ENCODE measurements around the gene ZNF311. TPM values are rescaled to one million over a fixed set of nuclear protein-coding genes. Genes with fewer than 3 reads are reported as not detected.

ZNF311 gene
- total RNA-seq, 1 experiment from 2014 or later: 0.39 TPM

DNA sequence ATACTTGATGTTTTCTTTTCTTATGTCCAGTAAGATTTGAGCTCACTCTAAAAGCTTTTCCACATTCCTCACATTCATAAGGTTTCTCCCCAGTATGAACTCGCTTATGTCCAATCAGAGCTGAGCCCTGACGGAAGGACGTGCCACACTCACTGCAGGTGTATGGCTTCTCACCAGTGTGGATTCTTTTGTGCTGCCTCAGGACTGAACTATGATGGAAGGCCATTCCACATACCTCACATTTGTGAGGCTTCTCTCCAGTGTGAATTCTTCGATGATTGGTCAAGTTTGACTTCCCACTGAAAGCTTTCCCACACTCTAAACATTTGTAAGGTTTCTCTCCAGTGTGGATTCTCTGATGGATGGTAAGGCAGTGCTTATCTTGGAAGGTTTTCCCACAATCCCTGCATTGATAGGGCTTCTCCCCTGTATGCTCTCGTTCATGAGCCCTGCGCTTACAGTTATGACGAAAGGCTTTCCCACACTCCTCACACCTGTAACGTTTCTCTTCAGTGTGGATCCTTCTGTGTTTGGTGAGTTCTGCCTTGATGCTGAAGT lies 9.9 kb downstream of the ZNF311 start:
- H3K27ac ChIP-seq (ENCODE audit: low read length): no peak overlapping the region
- H3K27me3 ChIP-seq (ENCODE audit: control insufficient read depth, insufficient read depth, low read length): no peaks in the 10 kb centered on the region
- intact Hi-C loops (cut with micrococcal nuclease; ENCODE audit: unreplicated experiment): no loop called here
- ChIA-PET POLR2A (no interaction called here), CTCF (no interaction called here)
- no peaks in the 10 kb centered on the region; the same call in 1 of the 2 replicates for H3K9me3 ChIP-seq (ENCODE audit: control insufficient read depth, insufficient read depth, low read depth, low read length)
- no peak overlapping the region for H3K4me3 ChIP-seq (ENCODE audit: low read depth in 2 of 2, low read length in 2 of 2)
- H3K4me1 ChIP-seq (ENCODE audit: control insufficient read depth, insufficient read depth, low read length): no peaks in the 10 kb centered on the region
- BruUV-seq (replicated peaks): no TSS peak
- H3K36me3 ChIP-seq (ENCODE audit: control insufficient read depth, insufficient read depth, low read length): no peaks in the 10 kb centered on the region
- DNase-seq (ENCODE audit: low read depth, low spot score) (no peak), ATAC-seq (no peak)
- no peak for TF ChIP-seq CTCF (IDR thresholded peaks at IDR 0.05)
- no peak for TF ChIP-seq TCF7L2 (IDR thresholded peaks at IDR 0.05; ENCODE audit: low read depth, low read length)
- no peak for TF ChIP-seq REST (IDR thresholded peaks at IDR 0.05; ENCODE audit: insufficient read depth in 1 of 2, low read depth in 2 of 2, low read length in 1 of 2)
- no peak for TF ChIP-seq POLR2AphosphoS5 (IDR thresholded peaks at IDR 0.05; ENCODE audit: low read depth, low read length)
- TF ChIP-seq SIN3A (IDR thresholded peaks at IDR 0.05; ENCODE audit: borderline replicate concordance, insufficient read depth, low read depth, low read length): no peak
- in situ Hi-C loops (cut with HindIII; ENCODE audit: low pct_unique_long_range_greater_than_20kb, low sequenced_read_pairs): no loop called here

DNA sequence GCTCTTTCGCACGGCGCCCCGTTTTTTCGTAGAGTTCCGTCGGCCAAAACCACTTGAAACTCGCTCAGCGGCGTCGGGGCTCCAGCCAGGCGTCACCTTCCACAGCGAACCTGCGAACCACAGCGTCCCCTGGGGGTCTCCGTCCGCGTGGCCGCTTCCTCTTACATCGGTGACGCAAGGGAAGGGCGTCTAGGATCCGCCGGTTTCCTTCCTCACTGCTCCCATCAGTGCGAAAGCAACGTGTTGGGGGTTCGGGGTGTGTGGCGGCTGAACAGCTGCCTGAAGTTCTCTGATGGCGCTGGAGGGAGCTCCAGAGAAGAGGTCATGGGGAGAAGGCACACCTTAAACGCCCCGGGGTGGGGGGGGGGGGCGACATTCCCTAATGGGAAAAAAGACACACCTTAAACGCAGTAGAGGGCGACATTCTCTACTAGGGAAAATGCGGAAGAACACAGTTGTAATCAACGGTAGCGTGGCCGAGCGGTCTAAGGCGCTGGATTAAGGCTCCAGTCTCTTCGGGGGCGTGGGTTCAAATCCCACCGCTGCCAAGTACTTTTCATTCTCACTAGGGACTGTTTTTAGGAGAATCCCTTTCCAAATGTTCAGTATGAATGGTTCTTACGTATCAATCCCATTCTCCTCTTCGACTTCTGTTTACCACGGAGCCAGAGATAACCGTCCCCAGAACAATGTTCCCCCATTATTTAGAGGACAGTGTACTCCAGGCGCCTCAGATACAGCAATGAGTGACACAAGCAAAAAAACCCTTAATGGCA lies 16.4 kb downstream of the ZNF311 start:
- Histone ChIP-seq H3K4me3 (ENCODE audit: low read depth in 2 of 2, low read length in 2 of 2) (peak overlapping the region; percentile 51 to 76), H3K9me3 (ENCODE audit: control insufficient read depth, insufficient read depth, low read depth, low read length) (no peaks in the 10 kb centered on the region), H3K4me1 (ENCODE audit: control insufficient read depth, insufficient read depth, low read length) (peaks cover 9% of the 10 kb centered on the region), H3K36me3 (ENCODE audit: control insufficient read depth, insufficient read depth, low read length) (no peaks in the 10 kb centered on the region), H3K27me3 (ENCODE audit: control insufficient read depth, insufficient read depth, low read length) (no peaks in the 10 kb centered on the region), H3K27ac (ENCODE audit: low read length) (peak overlapping the region; percentile 79)
- intact Hi-C loops (cut with micrococcal nuclease; ENCODE audit: unreplicated experiment): loop anchor here (1.0 to 10.0 kb wide), 2 partner anchors 28 to 124 kb away; no protein-coding TSS in a partner anchor
- CTCF ChIA-PET: no interaction called here
- in situ Hi-C loops (cut with HindIII; ENCODE audit: low pct_unique_long_range_greater_than_20kb, low sequenced_read_pairs): no loop called here
- POLR2A ChIA-PET: no interaction called here
- DNase-seq (ENCODE audit: low read depth, low spot score): no peak
- BruUV-seq (replicated peaks): no TSS peak
- ATAC-seq: peak; percentile 81
- no peak for TF ChIP-seq TCF7L2 (IDR thresholded peaks at IDR 0.05; ENCODE audit: low read depth, low read length)
- TF ChIP-seq REST (IDR thresholded peaks at IDR 0.05; ENCODE audit: insufficient read depth in 1 of 2, low read depth in 2 of 2, low read length in 1 of 2): no peak
- no peak; the same call in none of the 2 replicates for TF ChIP-seq POLR2AphosphoS5 (IDR thresholded peaks at IDR 0.05; ENCODE audit: low read depth, low read length)
- no peak for TF ChIP-seq SIN3A (IDR thresholded peaks at IDR 0.05; ENCODE audit: borderline replicate concordance, insufficient read depth, low read depth, low read length)
- peak; percentile 92 for TF ChIP-seq CTCF (IDR thresholded peaks at IDR 0.05)
